ENCODE measurements around the gene MROH8. TPM values are rescaled to one million over a fixed set of nuclear protein-coding genes. Genes with fewer than 3 reads are reported as not detected.
A peak's percentile ranks its signal among the peaks of the same experiment; 100 is the strongest.

Gene MROH8
- total RNA-seq (1 to 10 TPM in 2 of 5 donors, under 1 TPM in 2, not detected in 1; 0.43 to 6.4 (median 2.8) TPM), polyA plus RNA-seq (1 to 10 TPM; 1.4 to 3.5 (median 1.8) TPM)
- long read RNA-seq, donor 1, partial matches to known transcripts, result 300 of 323 reads
- long read RNA-seq, donor 1, other reads (novel, unspliced or antisense), result 23 of 323 reads
- long read RNA-seq, donor 2, partial matches to known transcripts, result 103 of 111 reads
- long read RNA-seq, donor 2, other reads (novel, unspliced or antisense), result 8 of 111 reads
- long read RNA-seq, donor 3, result 0 reads
- long read RNA-seq, donor 4, result 0 reads
- long read RNA-seq, donor 5, partial matches to known transcripts, result 243 of 289 reads
- long read RNA-seq, donor 5, other reads (novel, unspliced or antisense), result 46 of 289 reads
- long read RNA-seq, donor 6, result 0 reads
- long read RNA-seq, donor 7, partial matches to known transcripts, result 0 of 1 reads
- long read RNA-seq, donor 7, other reads (novel, unspliced or antisense), result 0 of 1 reads
- long read RNA-seq, donor 8, result 0 reads
- long read RNA-seq, donor 9, partial matches to known transcripts, result 383 of 408 reads
- long read RNA-seq, donor 9, other reads (novel, unspliced or antisense), result 25 of 408 reads
- long read RNA-seq, donor 10, partial matches to known transcripts, result 122 of 140 reads
- long read RNA-seq, donor 10, other reads (novel, unspliced or antisense), result 18 of 140 reads

- Histone ChIP-seq H3K36me3 (peaks cover 2 to 11% (median 6%) of the 10 kb centered on the region in 4 donors), H3K9me3 (no peaks in the 10 kb centered on the region), H3K27me3 (no peaks in the 10 kb centered on the region), H3K4me1 (peaks cover 27 to 55% (median 42%) of the 10 kb centered on the region in 4 donors), H3K4me3 (peak within 1 kb of the TSS; percentile 85 to 97 (median 91)), H3K27ac (peak within 1 kb of the TSS; percentile 95 to 98 (median 98))
- intact Hi-C loops (cut with DNase I; ENCODE audit: low total_unique reads), result no loop called here
- TF ChIP-seq POLR2AphosphoS5 (IDR thresholded peaks at IDR 0.05), result peak; percentile 53 to 88 (median 79)
- no peak for TF ChIP-seq EP300 (IDR thresholded peaks at IDR 0.05)
- TF ChIP-seq POLR2A (IDR thresholded peaks at IDR 0.05), result peak in 1 of 4 donors; percentile 35
- TF ChIP-seq, protein P1, sequence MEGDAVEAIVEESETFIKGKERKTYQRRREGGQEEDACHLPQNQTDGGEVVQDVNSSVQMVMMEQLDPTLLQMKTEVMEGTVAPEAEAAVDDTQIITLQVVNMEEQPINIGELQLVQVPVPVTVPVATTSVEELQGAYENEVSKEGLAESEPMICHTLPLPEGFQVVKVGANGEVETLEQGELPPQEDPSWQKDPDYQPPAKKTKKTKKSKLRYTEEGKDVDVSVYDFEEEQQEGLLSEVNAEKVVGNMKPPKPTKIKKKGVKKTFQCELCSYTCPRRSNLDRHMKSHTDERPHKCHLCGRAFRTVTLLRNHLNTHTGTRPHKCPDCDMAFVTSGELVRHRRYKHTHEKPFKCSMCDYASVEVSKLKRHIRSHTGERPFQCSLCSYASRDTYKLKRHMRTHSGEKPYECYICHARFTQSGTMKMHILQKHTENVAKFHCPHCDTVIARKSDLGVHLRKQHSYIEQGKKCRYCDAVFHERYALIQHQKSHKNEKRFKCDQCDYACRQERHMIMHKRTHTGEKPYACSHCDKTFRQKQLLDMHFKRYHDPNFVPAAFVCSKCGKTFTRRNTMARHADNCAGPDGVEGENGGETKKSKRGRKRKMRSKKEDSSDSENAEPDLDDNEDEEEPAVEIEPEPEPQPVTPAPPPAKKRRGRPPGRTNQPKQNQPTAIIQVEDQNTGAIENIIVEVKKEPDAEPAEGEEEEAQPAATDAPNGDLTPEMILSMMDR (IDR thresholded peaks at IDR 0.05), result no peak
- peak; percentile 99 for DNase-seq
- 0% methylated on average over 36 to 80 of the region's 80 CpGs for WGBS, 5 donors
Measured at GRCh38 chr20:37178839-37179682, at the start of gene MROH8, which contains the start of gene RPN2. Gene MROH8 (minus strand): TSS chr20:37179548. Gene RPN2 (plus strand): TSS chr20:37179330. CDS start chr20:37179357, 27 bp downstream.

GRCh38 chr20:37228656-37229055 lies 49.3 kb upstream of the MROH8 start:
- TF ChIP-seq POLR2AphosphoS5 (IDR thresholded peaks at IDR 0.05) (no peak), POLR2A (IDR thresholded peaks at IDR 0.05) (no peak), EP300 (IDR thresholded peaks at IDR 0.05) (no peak)
- TF ChIP-seq, protein P1 (IDR thresholded peaks at IDR 0.05), result no peak
- intact Hi-C loops (cut with DNase I; ENCODE audit: low total_unique reads), result no loop called here
- Histone ChIP-seq H3K9me3 (no peaks in the 10 kb centered on the region), H3K27ac (peak overlapping the region in 1 of 5 donors; percentile 36), H3K27me3 (no peaks in the 10 kb centered on the region), H3K36me3 (peaks cover 95 to 100% (median 100%) of the 10 kb centered on the region in 4 donors), H3K4me1 (peaks cover 0 to 29% (median 17%) of the 10 kb centered on the region in 4 donors), H3K4me3 (no peak overlapping the region)
- WGBS, 5 donors, result 85 to 91% (median 88%) methylated on average over 5 of the region's 5 CpGs
- DNase-seq, result no peak

DNA sequence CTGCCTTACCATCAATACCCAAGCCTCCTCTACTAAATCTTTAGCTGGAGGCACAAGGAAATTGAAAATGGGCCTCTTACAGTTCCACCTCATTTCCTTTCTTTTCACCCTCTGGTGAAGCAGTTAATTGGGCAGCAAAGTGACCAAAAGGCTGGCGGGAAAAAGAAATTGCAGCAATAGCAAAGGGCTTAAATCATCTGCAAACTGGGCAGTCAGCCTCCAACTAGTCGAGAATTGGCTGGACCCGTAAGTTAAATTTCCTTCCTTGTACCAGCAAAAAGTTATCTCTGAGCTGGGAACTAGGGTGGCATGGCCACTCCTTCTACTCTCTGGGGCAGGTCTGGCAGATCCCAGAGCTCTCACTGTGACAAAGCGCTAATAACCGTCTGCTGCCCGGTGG lies 48.7 kb upstream of the MROH8 start:
- DNase-seq, result no peak
- WGBS, 5 donors, result 56 to 74% (median 69%) methylated on average over 6 of the region's 6 CpGs
- Histone ChIP-seq H3K36me3 (peaks cover 89 to 100% (median 100%) of the 10 kb centered on the region in 4 donors), H3K27ac (peak overlapping the region in 3 of 5 donors; percentile 6 to 36 (median 35)), H3K9me3 (no peaks in the 10 kb centered on the region), H3K27me3 (no peaks in the 10 kb centered on the region), H3K4me3 (no peak overlapping the region), H3K4me1 (peaks cover 3 to 33% (median 19%) of the 10 kb centered on the region in 4 donors)
- intact Hi-C loops (cut with DNase I; ENCODE audit: low total_unique reads), result no loop called here
- TF ChIP-seq, protein P1 (IDR thresholded peaks at IDR 0.05), result no peak
- TF ChIP-seq POLR2AphosphoS5 (IDR thresholded peaks at IDR 0.05) (no peak), EP300 (IDR thresholded peaks at IDR 0.05) (no peak)

GRCh38 chr20:37226889-37227288 lies 47.5 kb upstream of the MROH8 start:
- H3K27me3 ChIP-seq, result no peaks in the 10 kb centered on the region
- WGBS, 5 donors, result 63 to 74% (median 65%) methylated on average over 3 of the region's 3 CpGs
- peak overlapping the region in 2 of 5 donors; percentile 6 to 35 for H3K27ac ChIP-seq
- no peak overlapping the region for H3K4me3 ChIP-seq
- peaks cover 79 to 93% (median 91%) of the 10 kb centered on the region in 4 donors for H3K36me3 ChIP-seq
- H3K9me3 ChIP-seq, result no peaks in the 10 kb centered on the region
- intact Hi-C loops (cut with DNase I; ENCODE audit: low total_unique reads), result no loop called here
- DNase-seq, result peak; percentile 30 to 65
- TF ChIP-seq, protein P1 (IDR thresholded peaks at IDR 0.05), result no peak
- peak in 1 of 3 donors; percentile 50 for TF ChIP-seq POLR2AphosphoS5 (IDR thresholded peaks at IDR 0.05)
- peaks cover 10 to 45% (median 27%) of the 10 kb centered on the region in 4 donors for H3K4me1 ChIP-seq
